Keratinocyte (primary cell): ENCODE results near the gene GNB1. TPM values are rescaled to one million over a fixed set of nuclear protein-coding genes. Genes with fewer than 3 reads are reported as not detected.

Experiments
- DNase-seq: peaks from one replicate; pipeline ENCODE4 v3.0.0-alpha.2; 2011; ENCODE audit warnings: low read depth, missing footprints, low spot score
- FAIRE-seq: peaks from 2 replicates; lab custom pipeline; 2011; peaks lifted over from hg19 to GRCh38; lab: Jason Lieb, UNC
- H2AFZ ChIP-seq: 2 replicates; pipeline ENCODE4 v1.6.0; 2012; ENCODE audit warnings: low read length, control low read depth, inconsistent platforms; ENCODE audit not compliant: control insufficient read depth
- H3K27ac ChIP-seq: 2 replicates; pipeline ENCODE4 v1.5.1; 2011; ENCODE audit warnings: low read length; ENCODE audit not compliant: control insufficient read depth, insufficient read depth
- H3K27me3 ChIP-seq: 3 replicates; pipeline ENCODE4 v1.6.0; 2011; ENCODE audit warnings: low read length; ENCODE audit not compliant: control insufficient read depth, insufficient read depth; ENCODE audit errors: extremely low read depth
- H3K36me3 ChIP-seq, 2 experiments: 2 replicates in 1 of 2; 3 replicates in 1 of 2; pipeline ENCODE4 v1.5.1; 2011; ENCODE audit warnings: low read length in 2 of 2, mild to moderate bottlenecking in 1 of 2; ENCODE audit not compliant: control insufficient read depth in 2 of 2, insufficient read depth in 2 of 2; ENCODE audit errors: extremely low read depth in 1 of 2
- H3K4me1 ChIP-seq: 3 replicates; pipeline ENCODE4 v1.5.1; 2011; ENCODE audit warnings: low read length; ENCODE audit not compliant: control insufficient read depth, insufficient read depth; ENCODE audit errors: extremely low read depth
- H3K4me2 ChIP-seq: 3 replicates; pipeline ENCODE4 v1.6.0; 2011; ENCODE audit warnings: low read depth, low read length; ENCODE audit not compliant: control insufficient read depth, insufficient read depth; ENCODE audit errors: extremely low read depth
- H3K4me3 ChIP-seq, 3 experiments: fragments of 200-600 bp in 1 of 3; sonication (generic) in 1 of 3; 2 replicates in 2 of 3; 3 replicates in 1 of 3; pipeline ENCODE4 v1.5.1; 2011 to 2016; ENCODE audit warnings: low read length in 3 of 3, mild to moderate bottlenecking in 3 of 3, control low read depth in 2 of 3, inconsistent platforms in 1 of 3, low read depth in 1 of 3, mixed read lengths in 1 of 3, mixed run types in 1 of 3, moderate library complexity in 1 of 3; ENCODE audit not compliant: control insufficient read depth in 2 of 3, insufficient read depth in 2 of 3; ENCODE audit errors: extremely low read depth in 1 of 3
- H3K79me2 ChIP-seq: 2 replicates; pipeline ENCODE4 v1.6.0; 2012; ENCODE audit warnings: low read length; ENCODE audit not compliant: control insufficient read depth, insufficient read depth
- H3K9ac ChIP-seq: 3 replicates; pipeline ENCODE4 v1.6.0; 2011; ENCODE audit warnings: low read length; ENCODE audit not compliant: control insufficient read depth, insufficient read depth; ENCODE audit errors: extremely low read depth
- H3K9me1 ChIP-seq: 3 replicates; pipeline ENCODE4 v1.6.0; 2011; ENCODE audit warnings: low read length; ENCODE audit not compliant: control insufficient read depth, insufficient read depth; ENCODE audit errors: extremely low read depth
- H3K9me3 ChIP-seq: 2 replicates; pipeline ENCODE4 v1.5.1; 2012; ENCODE audit warnings: low read depth, low read length; ENCODE audit not compliant: control insufficient read depth
- H4K20me1 ChIP-seq: 3 replicates; pipeline ENCODE4 v1.6.0; 2011; ENCODE audit warnings: low read length; ENCODE audit not compliant: control insufficient read depth, insufficient read depth; ENCODE audit errors: extremely low read depth
- CTCF ChIP-seq, 3 experiments: IDR thresholded peaks in 1 of 3; conservative IDR thresholded peaks in 1 of 3; optimal IDR thresholded peaks in 1 of 3; 2 replicates in 2 of 3; 3 replicates in 1 of 3; pipeline versions ENCODE3 to v1.5.1; 2011; ENCODE audit warnings: low read length in 3 of 3, mild to moderate bottlenecking in 3 of 3, moderate library complexity in 2 of 3, control low read depth in 1 of 3, inconsistent platforms in 1 of 3; ENCODE audit not compliant: insufficient read depth in 2 of 3; ENCODE audit errors: extremely low read depth in 1 of 3
- EZH2 ChIP-seq: IDR thresholded peaks from one replicate; pipeline ENCODE4 v1.6.1; 2012; ENCODE audit warnings: inconsistent platforms, mild to moderate bottlenecking, low read length, moderate library complexity
- dilution Hi-C: fragments of 300-500 bp; cut with MboI; formaldehyde crosslinking; loops from one replicate; pipeline ENCODE4 v1.7.0; 2020; ENCODE audit warnings: low sequenced_read_pairs; ENCODE audit not compliant: extremely low pct_ligation_motif_present
- polyA plus RNA-seq, 5 experiments: library from polyadenylated mRNA; depleted of rRNA in 3 of 5; stranded (reverse) in 3 of 5; stranded (forward) in 1 of 5; unstranded in 1 of 5; fragments of >200 nt; gene quantifications; 1 replicate in 1 of 5; 2 replicates in 3 of 5; 3 replicates in 1 of 5; pipeline versions ENCODE4 v1.2.1 to v1.2.3, GENCODE V29; 2011 to 2012; ENCODE audit warnings: missing spikeins in 2 of 5, low read depth in 1 of 5, low replicate concordance in 1 of 5

The GNB1 gene
- polyA plus RNA-seq, 1 donor (not counting 4 experiments of a cell fraction or from before 2014, with no cell fraction given) = 364 TPM

- Histone ChIP-seq H3K27me3 (peaks cover 6% of the 10 kb centered on the region), H2AFZ (no peak overlapping the region), H3K4me2 (no peak overlapping the region), H3K4me3 (no peak overlapping the region), H3K9me1 (no peaks in the 10 kb centered on the region), H3K27ac (no peak overlapping the region), H3K9ac (no peak overlapping the region), H3K79me2 (no peaks in the 10 kb centered on the region), H4K20me1 (no peaks in the 10 kb centered on the region), H3K9me3 (no peaks in the 10 kb centered on the region), H3K4me1 (no peaks in the 10 kb centered on the region), H3K36me3 (no peaks in the 10 kb centered on the region)
- dilution Hi-C loops = no loop called here
- no peak for TF ChIP-seq EZH2
- no peak for TF ChIP-seq CTCF (optimal IDR thresholded peaks at IDR 0.05 in 1 of 3, IDR thresholded peaks at IDR 0.05 in 1 of 3, conservative IDR thresholded peaks at IDR 0.05 in 1 of 3; ENCODE audit: extremely low read depth in 1 of 3, insufficient read depth in 2 of 3, low read length in 3 of 3)
- DNase-seq = no peak
- no peak for FAIRE-seq
Observed at GRCh38 chr1:1915911-1916840, 25.3 kb upstream of the GNB1 start.

GRCh38 chr1:1914971-1915692 is 24.2 kb upstream of the GNB1 start, which contains the start of gene CALML6:
Gene CALML6 (plus strand): TSS chr1:1915260. CDS start chr1:1915281, 21 bp downstream.
- Histone ChIP-seq H3K79me2 (no peaks in the 10 kb centered on the region), H4K20me1 (no peaks in the 10 kb centered on the region), H3K4me2 (no peak within 1 kb of the TSS), H2AFZ (no peak within 1 kb of the TSS), H3K27ac (no peak within 1 kb of the TSS), H3K4me1 (no peaks in the 10 kb centered on the region), H3K9me1 (no peaks in the 10 kb centered on the region), H3K9me3 (no peaks in the 10 kb centered on the region), H3K9ac (no peak within 1 kb of the TSS), H3K36me3 (no peaks in the 10 kb centered on the region), H3K27me3 (peaks cover 6% of the 10 kb centered on the region), H3K4me3 (no peak within 1 kb of the TSS)
- TF ChIP-seq EZH2 (no peak), CTCF (optimal IDR thresholded peaks at IDR 0.05 in 1 of 3, IDR thresholded peaks at IDR 0.05 in 1 of 3, conservative IDR thresholded peaks at IDR 0.05 in 1 of 3; ENCODE audit: extremely low read depth in 1 of 3, insufficient read depth in 2 of 3, low read length in 3 of 3) (no peak)
- DNase-seq (no peak), FAIRE-seq (no peak)
- dilution Hi-C loops = no loop called here
